Measurements from ENCODE around the gene UBE4A. TPM values are rescaled to one million over a fixed set of nuclear protein-coding genes. Genes with fewer than 3 reads are reported as not detected.
A peak's percentile ranks its signal among the peaks of the same experiment; 100 is the strongest.

Gene UBE4A
- total RNA-seq, 2 experiments from 2014 or later, result 40.1 to 43.0 TPM

GRCh38 chr11:118436639-118437207 lies 77.3 kb downstream of the UBE4A start:
- TF ChIP-seq, protein P1, sequence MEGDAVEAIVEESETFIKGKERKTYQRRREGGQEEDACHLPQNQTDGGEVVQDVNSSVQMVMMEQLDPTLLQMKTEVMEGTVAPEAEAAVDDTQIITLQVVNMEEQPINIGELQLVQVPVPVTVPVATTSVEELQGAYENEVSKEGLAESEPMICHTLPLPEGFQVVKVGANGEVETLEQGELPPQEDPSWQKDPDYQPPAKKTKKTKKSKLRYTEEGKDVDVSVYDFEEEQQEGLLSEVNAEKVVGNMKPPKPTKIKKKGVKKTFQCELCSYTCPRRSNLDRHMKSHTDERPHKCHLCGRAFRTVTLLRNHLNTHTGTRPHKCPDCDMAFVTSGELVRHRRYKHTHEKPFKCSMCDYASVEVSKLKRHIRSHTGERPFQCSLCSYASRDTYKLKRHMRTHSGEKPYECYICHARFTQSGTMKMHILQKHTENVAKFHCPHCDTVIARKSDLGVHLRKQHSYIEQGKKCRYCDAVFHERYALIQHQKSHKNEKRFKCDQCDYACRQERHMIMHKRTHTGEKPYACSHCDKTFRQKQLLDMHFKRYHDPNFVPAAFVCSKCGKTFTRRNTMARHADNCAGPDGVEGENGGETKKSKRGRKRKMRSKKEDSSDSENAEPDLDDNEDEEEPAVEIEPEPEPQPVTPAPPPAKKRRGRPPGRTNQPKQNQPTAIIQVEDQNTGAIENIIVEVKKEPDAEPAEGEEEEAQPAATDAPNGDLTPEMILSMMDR (IDR thresholded peaks at IDR 0.05), result no peak

GRCh38 chr11:118437208-118438125 lies 78.1 kb downstream of the UBE4A start:
- CTCF ChIA-PET, result interaction anchor here (0.6 to 0.8 kb wide), 2 partner anchors 439 to 630 kb away, joined by 3 read pairs; no protein-coding TSS in a partner anchor
- Histone ChIP-seq H3K4me3 (ENCODE audit: low read length) (peak overlapping the region; percentile 92), H3K27me3 (ENCODE audit: control insufficient read depth in 1 of 2, insufficient read depth in 2 of 2, low read length in 2 of 2) (no peaks in the 10 kb centered on the region), H3K4me1 (ENCODE audit: insufficient read depth, low read length) (peaks cover 34% of the 10 kb centered on the region), H3K27ac (ENCODE audit: low read depth in 1 of 2, low read length in 2 of 2) (peak overlapping the region; percentile 91 to 98), H3K36me3 (ENCODE audit: insufficient read depth, low read length) (peaks cover 3% of the 10 kb centered on the region), H3K9me3 (ENCODE audit: control insufficient read depth in 1 of 2, insufficient read depth in 1 of 2, low read length in 2 of 2) (no peaks in the 10 kb centered on the region)
- H3K27ac Mint-ChIP-seq, result peak overlapping the region; percentile 98
- no peaks in the 10 kb centered on the region for H3K27me3 Mint-ChIP-seq
- peak overlapping the region; percentile 99 for H3K4me3 Mint-ChIP-seq
- DNase-seq (peak; percentile 18 to 77 (median 44)), ATAC-seq (ENCODE audit: poor library complexity) (peak; percentile 15)
- peaks cover 65% of the 10 kb centered on the region for H3K4me1 Mint-ChIP-seq (ENCODE audit: low read depth)
- TF ChIP-seq, protein P1 (IDR thresholded peaks at IDR 0.05), result no peak
- no peaks in the 10 kb centered on the region for H3K9me3 Mint-ChIP-seq
- H3K36me3 Mint-ChIP-seq (ENCODE audit: low read depth), result peaks cover 62% of the 10 kb centered on the region
- POLR2A ChIA-PET, result interaction anchor here (0.7 to 2.5 kb wide), 9 partner anchors 11 to 925 kb away, joined by 3 to 14 read pairs (median 3); no protein-coding TSS in a partner anchor
- intact Hi-C loops (cut with DNase I, micrococcal nuclease), result loop anchor here (1.0 to 5.0 kb wide), 4 partner anchors 39 to 130 kb away; partner anchors contain the start of gene UBE4A (in 1 of the 2)

More at GRCh38 chr11:118436639-118437207, 77.3 kb downstream of the UBE4A start:
- peak overlapping the region; percentile 91 to 98 for H3K27ac ChIP-seq (ENCODE audit: low read depth in 1 of 2, low read length in 2 of 2)
- Mint-ChIP-seq H3K4me3 (peak overlapping the region; percentile 99), H3K4me1 (ENCODE audit: low read depth) (peaks cover 57% of the 10 kb centered on the region), H3K9me3 (no peaks in the 10 kb centered on the region), H3K36me3 (ENCODE audit: low read depth) (peaks cover 56% of the 10 kb centered on the region), H3K27me3 (no peaks in the 10 kb centered on the region), H3K27ac (peak overlapping the region; percentile 98)
- H3K4me1 ChIP-seq (ENCODE audit: insufficient read depth, low read length), result peaks cover 30% of the 10 kb centered on the region
- H3K36me3 ChIP-seq (ENCODE audit: insufficient read depth, low read length), result peaks cover 3% of the 10 kb centered on the region
- peak overlapping the region; percentile 92 for H3K4me3 ChIP-seq (ENCODE audit: low read length)
- ATAC-seq (ENCODE audit: poor library complexity), result peak; percentile 16
- POLR2A ChIA-PET, result interaction anchor here (0.6 to 3.1 kb wide), 32 partner anchors 7 to 560 kb away, joined by 3 to 75 read pairs (median 5); partner anchors contain the start of genes ARCN1, ATP5MG, CD3E and DDX6
- peak in 11 of 14 experiments; percentile 14 to 87 (median 45) for DNase-seq
- H3K27me3 ChIP-seq (ENCODE audit: control insufficient read depth in 1 of 2, insufficient read depth in 2 of 2, low read length in 2 of 2), result no peaks in the 10 kb centered on the region
- no peaks in the 10 kb centered on the region for H3K9me3 ChIP-seq (ENCODE audit: control insufficient read depth in 1 of 2, insufficient read depth in 1 of 2, low read length in 2 of 2)
- CTCF ChIA-PET, result interaction anchor here (0.6 to 1.6 kb wide), 3 partner anchors 34 to 39 kb away, joined by 3 to 6 read pairs (median 3); no protein-coding TSS in a partner anchor
- intact Hi-C loops (cut with DNase I, micrococcal nuclease), result loop anchor here (1.0 to 5.0 kb wide), 4 partner anchors 35 to 129 kb away; partner anchors contain the start of genes ATP5MG (in 1 of the 2) and UBE4A (in 1 of the 2)
